ENCODE measurements around the gene RWDD1. TPM values are rescaled to one million over a fixed set of nuclear protein-coding genes. Genes with fewer than 3 reads are reported as not detected.

Gene RWDD1, protein sequence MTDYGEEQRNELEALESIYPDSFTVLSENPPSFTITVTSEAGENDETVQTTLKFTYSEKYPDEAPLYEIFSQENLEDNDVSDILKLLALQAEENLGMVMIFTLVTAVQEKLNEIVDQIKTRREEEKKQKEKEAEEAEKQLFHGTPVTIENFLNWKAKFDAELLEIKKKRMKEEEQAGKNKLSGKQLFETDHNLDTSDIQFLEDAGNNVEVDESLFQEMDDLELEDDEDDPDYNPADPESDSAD
- total RNA-seq (10 to 100 TPM; 25.8 to 50.0 (median 30.8) TPM), polyA plus RNA-seq (10 to 100 TPM; 45.2 to 57.5 (median 50.5) TPM)
- long read RNA-seq, donor 1, full-length matches to known transcripts = 28 of 28 reads
- long read RNA-seq, donor 1, partial matches to known transcripts = 0 of 28 reads
- long read RNA-seq, donor 1, other reads (novel, unspliced or antisense) = 0 of 28 reads
- long read RNA-seq, donor 2, full-length matches to known transcripts = 23 of 33 reads
- long read RNA-seq, donor 2, partial matches to known transcripts = 10 of 33 reads
- long read RNA-seq, donor 2, other reads (novel, unspliced or antisense) = 0 of 33 reads

DNA sequence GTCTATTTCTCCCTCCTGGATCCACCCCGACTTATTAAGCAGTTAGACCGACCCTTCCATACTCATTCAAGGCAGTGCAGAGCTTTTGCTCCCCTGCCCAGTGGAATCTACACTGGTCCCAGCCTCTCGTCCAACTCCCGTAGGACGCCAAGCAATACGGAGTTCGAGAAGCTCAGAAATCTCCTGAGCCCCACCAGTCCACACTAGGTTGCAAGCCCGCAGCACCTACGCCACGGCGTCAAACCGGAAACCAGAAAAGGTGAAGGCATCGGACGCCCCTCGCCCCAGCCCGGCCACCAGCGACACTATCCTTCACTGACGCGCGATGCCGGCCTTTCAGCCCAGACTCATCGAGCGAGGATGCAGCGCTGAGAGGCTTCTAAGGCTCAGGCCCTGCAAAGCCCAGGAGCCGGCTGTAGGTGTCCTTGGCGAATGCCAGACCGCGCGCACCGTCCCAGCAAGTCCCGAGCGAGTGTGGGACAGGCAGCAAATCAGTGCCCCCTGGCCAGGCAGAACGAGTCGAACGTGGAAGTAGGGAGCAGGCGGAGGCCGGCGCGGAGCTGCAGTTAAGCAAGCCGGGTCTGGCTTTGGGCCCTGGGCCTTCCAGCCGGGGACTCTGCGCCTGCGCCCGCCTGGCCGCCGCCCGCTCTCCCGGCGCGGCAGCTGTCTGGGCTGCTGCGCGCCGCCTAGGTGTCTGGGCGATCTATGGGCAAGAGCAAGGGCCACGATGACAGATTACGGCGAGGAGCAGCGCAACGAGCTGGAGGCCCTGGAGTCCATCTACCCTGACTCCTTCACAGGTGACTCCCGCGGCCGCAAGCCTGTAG, at the start of gene RWDD1:
Gene RWDD1 (plus strand): TSS at position 649 of the 827 bp plus-strand sequence. CDS start 79 bp downstream, at position 728.
- Histone ChIP-seq H3K4me1 (peaks cover 15 to 68% (median 49%) of the 10 kb centered on the region in 6 donors), H3K27ac (peak within 1 kb of the TSS; percentile 76 to 96 (median 92)), H3K36me3 (peaks cover 0 to 22% (median 6%) of the 10 kb centered on the region in 6 donors), H3K27me3 (replicated peaks in 1 of 7) (no peaks in the 10 kb centered on the region), H3K4me3 (peak within 1 kb of the TSS; percentile 52 to 85 (median 72)), H3K9me3 (no peaks in the 10 kb centered on the region)
- WGBS, 5 donors = 0 to 1% (median 1%) methylated on average over 27 to 62 of the region's 62 CpGs
- peak; percentile 100 for DNase-seq
- intact Hi-C loops (cut with DNase I; ENCODE audit: low total_unique reads) = no loop called here
- peak; percentile 93 to 96 (median 96) for TF ChIP-seq POLR2AphosphoS5 (IDR thresholded peaks at IDR 0.05)
- TF ChIP-seq, protein P1, sequence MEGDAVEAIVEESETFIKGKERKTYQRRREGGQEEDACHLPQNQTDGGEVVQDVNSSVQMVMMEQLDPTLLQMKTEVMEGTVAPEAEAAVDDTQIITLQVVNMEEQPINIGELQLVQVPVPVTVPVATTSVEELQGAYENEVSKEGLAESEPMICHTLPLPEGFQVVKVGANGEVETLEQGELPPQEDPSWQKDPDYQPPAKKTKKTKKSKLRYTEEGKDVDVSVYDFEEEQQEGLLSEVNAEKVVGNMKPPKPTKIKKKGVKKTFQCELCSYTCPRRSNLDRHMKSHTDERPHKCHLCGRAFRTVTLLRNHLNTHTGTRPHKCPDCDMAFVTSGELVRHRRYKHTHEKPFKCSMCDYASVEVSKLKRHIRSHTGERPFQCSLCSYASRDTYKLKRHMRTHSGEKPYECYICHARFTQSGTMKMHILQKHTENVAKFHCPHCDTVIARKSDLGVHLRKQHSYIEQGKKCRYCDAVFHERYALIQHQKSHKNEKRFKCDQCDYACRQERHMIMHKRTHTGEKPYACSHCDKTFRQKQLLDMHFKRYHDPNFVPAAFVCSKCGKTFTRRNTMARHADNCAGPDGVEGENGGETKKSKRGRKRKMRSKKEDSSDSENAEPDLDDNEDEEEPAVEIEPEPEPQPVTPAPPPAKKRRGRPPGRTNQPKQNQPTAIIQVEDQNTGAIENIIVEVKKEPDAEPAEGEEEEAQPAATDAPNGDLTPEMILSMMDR (IDR thresholded peaks at IDR 0.05 in 8 of 11, conservative IDR thresholded peaks at IDR 0.05 in 3 of 11) = peak in 7 of 11 experiments; percentile 20 to 59 (median 38)
- TF ChIP-seq POLR2A (IDR thresholded peaks at IDR 0.05) = peak in 2 of 3 donors; percentile 33 to 83

DNA sequence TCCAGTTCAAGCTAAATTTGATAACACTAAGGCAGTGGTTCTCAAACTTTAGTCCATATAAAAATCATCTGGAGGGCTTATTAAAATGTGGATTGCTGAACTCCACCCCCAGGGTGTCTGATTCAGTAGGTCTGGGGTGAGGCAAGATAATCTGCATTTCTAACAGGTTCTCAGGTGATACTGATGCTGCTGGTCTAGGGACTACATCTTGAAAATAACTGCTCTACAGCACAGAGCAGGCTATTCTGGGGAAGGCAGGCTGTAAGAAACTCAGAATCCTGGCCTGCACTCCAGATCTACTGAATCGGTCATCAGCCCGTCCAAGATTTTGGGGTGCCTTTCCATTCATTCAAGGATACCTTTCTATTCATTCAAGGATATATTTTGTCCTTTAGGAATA, 48.4 kb upstream of the RWDD1 start:
- H3K27ac ChIP-seq = no peak overlapping the region
- WGBS, 5 donors = 94 to 100% (median 96%) methylated on average over 2 of the region's 2 CpGs
- DNase-seq = no peak
- TF ChIP-seq, protein P1 (IDR thresholded peaks at IDR 0.05 in 8 of 11, conservative IDR thresholded peaks at IDR 0.05 in 3 of 11) = no peak
- TF ChIP-seq POLR2A (IDR thresholded peaks at IDR 0.05) (no peak), POLR2AphosphoS5 (IDR thresholded peaks at IDR 0.05) (no peak)
- no peak overlapping the region for H3K4me3 ChIP-seq
- no peaks in the 10 kb centered on the region for H3K9me3 ChIP-seq
- no peaks in the 10 kb centered on the region for H3K4me1 ChIP-seq
- no peaks in the 10 kb centered on the region for H3K27me3 ChIP-seq (replicated peaks in 1 of 7)
- intact Hi-C loops (cut with DNase I; ENCODE audit: low total_unique reads) = no loop called here
- H3K36me3 ChIP-seq = no peaks in the 10 kb centered on the region

DNA sequence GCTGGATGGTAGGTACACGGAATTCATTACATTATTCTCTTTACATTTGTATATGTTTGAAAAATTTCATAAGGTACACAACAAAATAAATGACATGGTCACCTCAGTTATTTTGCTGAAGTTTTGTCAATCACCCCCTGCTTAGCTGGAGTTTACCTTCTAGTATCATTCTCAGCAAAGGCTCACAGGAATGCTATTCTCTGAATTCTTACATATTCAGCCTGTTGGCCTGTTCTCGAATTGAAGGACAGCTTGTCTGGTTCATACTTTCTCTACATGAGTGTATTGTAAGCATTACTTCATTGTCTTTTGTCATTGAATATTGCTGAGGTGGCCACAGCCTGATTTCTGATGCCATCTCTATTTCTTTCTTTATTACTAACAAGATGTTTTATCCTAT, 47.1 kb upstream of the RWDD1 start:
- no peak for DNase-seq
- Histone ChIP-seq H3K4me3 (no peak overlapping the region), H3K9me3 (no peaks in the 10 kb centered on the region), H3K27ac (no peak overlapping the region), H3K4me1 (peaks cover 0 to 2% (median 0%) of the 10 kb centered on the region in 6 donors), H3K36me3 (no peaks in the 10 kb centered on the region), H3K27me3 (replicated peaks in 1 of 7) (no peaks in the 10 kb centered on the region)
- TF ChIP-seq POLR2A (IDR thresholded peaks at IDR 0.05) (no peak), POLR2AphosphoS5 (IDR thresholded peaks at IDR 0.05) (no peak)
- TF ChIP-seq, protein P1 (IDR thresholded peaks at IDR 0.05 in 8 of 11, conservative IDR thresholded peaks at IDR 0.05 in 3 of 11) = no peak
- WGBS, 5 donors = 81 to 95% (median 90%) methylated on average over 2 of the region's 2 CpGs
- intact Hi-C loops (cut with DNase I; ENCODE audit: low total_unique reads) = no loop called here
